HepG2 (cell line): ENCODE data around the gene MRPL54. TPM values are rescaled to one million over a fixed set of nuclear protein-coding genes. Genes with fewer than 3 reads are reported as not detected.
A peak's percentile ranks its signal among the peaks of the same experiment; 100 is the strongest.

ENCODE experiments used
- AGO2 ChIP-seq: fragments of 200-400 bp; formaldehyde crosslinking; optimal IDR thresholded peaks from 2 replicates; pipeline ENCODE3; 2017; ENCODE audit warnings: mild to moderate bottlenecking, low read depth, low read length, moderate library complexity
- BORCS8-MEF2B ChIP-seq: sonication (generic); formaldehyde crosslinking; IDR thresholded peaks from 2 replicates; pipeline ENCODE4 v1.8.0; 2022; ENCODE audit warnings: mild to moderate bottlenecking, missing genetic modification reagents
- CC2D1A ChIP-seq: sonication (generic); formaldehyde crosslinking; IDR thresholded peaks from 2 replicates; pipeline ENCODE4 v1.8.1; 2023; ENCODE audit warnings: mild to moderate bottlenecking, missing genetic modification reagents
- CENPT ChIP-seq: sonication (generic); formaldehyde crosslinking; IDR thresholded peaks from 2 replicates; pipeline ENCODE4 v1.8.0; 2022; ENCODE audit warnings: low read depth, mild to moderate bottlenecking, moderate library complexity, missing genetic modification reagents
- FOXP1 ChIP-seq, 2 experiments: fragments of 450-650 bp in 1 of 2; IDR thresholded peaks; 2 replicates each; pipeline ENCODE4 v1.6.1; 2017 to 2018; ENCODE audit warnings: antibody characterized with exemption in 1 of 2
- GLI4 ChIP-seq: sonication (generic); formaldehyde crosslinking; IDR thresholded peaks from 2 replicates; pipeline ENCODE4 v1.5.1; 2020; ENCODE audit warnings: missing genetic modification reagents, mild to moderate bottlenecking, moderate library complexity, borderline replicate concordance
- MAFG ChIP-seq: sonication (generic); formaldehyde crosslinking; IDR thresholded peaks from 2 replicates; pipeline ENCODE4 v1.5.1; 2020; ENCODE audit warnings: mild to moderate bottlenecking, missing genetic modification reagents
- MYNN ChIP-seq: sonication (generic); formaldehyde crosslinking; IDR thresholded peaks from 2 replicates; pipeline ENCODE4 v1.4.0; 2020; ENCODE audit warnings: mild to moderate bottlenecking, low read depth, missing genetic modification reagents
- RFX3 ChIP-seq: IDR thresholded peaks from 2 replicates; pipeline ENCODE4 v1.6.1; 2016; ENCODE audit warnings: missing biosample characterization, missing genetic modification reagents
- SATB2 ChIP-seq: sonication (generic); formaldehyde crosslinking; IDR thresholded peaks from 2 replicates; pipeline ENCODE4 v1.5.0; 2020; ENCODE audit warnings: missing genetic modification reagents
- SMARCC2 ChIP-seq: fragments of 450-650 bp; IDR thresholded peaks from 2 replicates; pipeline ENCODE4 v1.6.1; 2017; ENCODE audit warnings: antibody characterized with exemption, mild to moderate bottlenecking
- SOX13 ChIP-seq, 3 experiments: fragments of 450-650 bp in 1 of 3; sonication (generic) in 1 of 3; formaldehyde crosslinking in 1 of 3; IDR thresholded peaks in 2 of 3; conservative IDR thresholded peaks in 1 of 3; 2 replicates each; pipeline versions ENCODE4 v1.5.0 to v1.6.1; 2016 to 2020; ENCODE audit warnings: antibody characterized with exemption in 1 of 3, mild to moderate bottlenecking in 1 of 3, missing compliant biosample characterization in 1 of 3, missing genetic modification reagents in 1 of 3, moderate library complexity in 1 of 3
- TCF7 ChIP-seq: sonication (generic); IDR thresholded peaks from 2 replicates; pipeline ENCODE4 v1.6.1; 2016; ENCODE audit warnings: antibody characterized with exemption, low read depth
- ZNF260 ChIP-seq: sonication (generic); formaldehyde crosslinking; IDR thresholded peaks from 2 replicates; pipeline ENCODE4 v1.4.0; 2020; ENCODE audit warnings: missing genetic modification reagents, low read depth, mild to moderate bottlenecking, borderline replicate concordance
- ZNF546 ChIP-seq: sonication (generic); formaldehyde crosslinking; conservative IDR thresholded peaks from 2 replicates; pipeline ENCODE4 v1.8.1; 2023; ENCODE audit warnings: mild to moderate bottlenecking, missing genetic modification reagents
- ZNF607 ChIP-seq: sonication (generic); formaldehyde crosslinking; IDR thresholded peaks from 2 replicates; pipeline ENCODE4 v1.5.1; 2020; ENCODE audit warnings: missing genetic modification reagents, mild to moderate bottlenecking, borderline replicate concordance
- ZNF761 ChIP-seq: sonication (generic); formaldehyde crosslinking; conservative IDR thresholded peaks from 2 replicates; pipeline ENCODE4 v1.4.0; 2020; ENCODE audit warnings: mild to moderate bottlenecking, missing genetic modification reagents
- ZNF878 ChIP-seq: sonication (generic); formaldehyde crosslinking; IDR thresholded peaks from 2 replicates; pipeline ENCODE4 v1.8.1; 2023; ENCODE audit warnings: mild to moderate bottlenecking, missing genetic modification reagents, moderate library complexity
- polyA plus RNA-seq, 8 experiments: library from polyadenylated mRNA; depleted of rRNA in 3 of 8; stranded (reverse) in 7 of 8; unstranded in 1 of 8; fragments of >200 nt; fragmentation: Illumina TruSeq in 4 of 8; extraction: Trizol in 4 of 8; gene quantifications; 2 replicates each; pipeline versions ENCODE4 v1.2.1 to v1.2.3, GENCODE V29; 2011 to 2016; ENCODE audit warnings: low read depth in 4 of 8, missing spikeins in 1 of 8, mixed read lengths in 1 of 8; ENCODE audit not compliant: insufficient read depth in 1 of 8
- total RNA-seq, 5 experiments: library from RNA; depleted of rRNA; stranded (reverse); fragments of >200 nt; fragmentation: Illumina TruSeq; extraction: Trizol; gene quantifications; 2 replicates each; pipeline ENCODE4 v1.2.3, GENCODE V29; 2016; ENCODE audit warnings: low read depth in 1 of 5
- TF ChIP-seq, protein P1 (sequence below): sonication (generic); formaldehyde crosslinking; IDR thresholded peaks from 2 replicates; pipeline ENCODE4 v1.8.0; 2022; ENCODE audit warnings: missing genetic modification reagents, mild to moderate bottlenecking, inconsistent platforms, borderline replicate concordance
- TF ChIP-seq, protein P2 (sequence below): fragments of 450-650 bp; IDR thresholded peaks from 2 replicates; pipeline ENCODE4 v1.6.1; 2016
- TF ChIP-seq, protein P3 (sequence below): sonication (generic); formaldehyde crosslinking; IDR thresholded peaks from 2 replicates; pipeline ENCODE4 v1.4.0; 2020; ENCODE audit warnings: mild to moderate bottlenecking, missing genetic modification reagents, borderline replicate concordance
- TF ChIP-seq, protein P4 (sequence below): sonication (generic); formaldehyde crosslinking; IDR thresholded peaks from 2 replicates; pipeline ENCODE4 v1.5.0; 2020; ENCODE audit warnings: mild to moderate bottlenecking, missing genetic modification reagents

Gene MRPL54
- total and polyA plus RNA-seq, 2 of the 13 experiments (the other 11 are each of a cell fraction or from before 2014, with no cell fraction given): 36.8 to 66.9 TPM

DNA sequence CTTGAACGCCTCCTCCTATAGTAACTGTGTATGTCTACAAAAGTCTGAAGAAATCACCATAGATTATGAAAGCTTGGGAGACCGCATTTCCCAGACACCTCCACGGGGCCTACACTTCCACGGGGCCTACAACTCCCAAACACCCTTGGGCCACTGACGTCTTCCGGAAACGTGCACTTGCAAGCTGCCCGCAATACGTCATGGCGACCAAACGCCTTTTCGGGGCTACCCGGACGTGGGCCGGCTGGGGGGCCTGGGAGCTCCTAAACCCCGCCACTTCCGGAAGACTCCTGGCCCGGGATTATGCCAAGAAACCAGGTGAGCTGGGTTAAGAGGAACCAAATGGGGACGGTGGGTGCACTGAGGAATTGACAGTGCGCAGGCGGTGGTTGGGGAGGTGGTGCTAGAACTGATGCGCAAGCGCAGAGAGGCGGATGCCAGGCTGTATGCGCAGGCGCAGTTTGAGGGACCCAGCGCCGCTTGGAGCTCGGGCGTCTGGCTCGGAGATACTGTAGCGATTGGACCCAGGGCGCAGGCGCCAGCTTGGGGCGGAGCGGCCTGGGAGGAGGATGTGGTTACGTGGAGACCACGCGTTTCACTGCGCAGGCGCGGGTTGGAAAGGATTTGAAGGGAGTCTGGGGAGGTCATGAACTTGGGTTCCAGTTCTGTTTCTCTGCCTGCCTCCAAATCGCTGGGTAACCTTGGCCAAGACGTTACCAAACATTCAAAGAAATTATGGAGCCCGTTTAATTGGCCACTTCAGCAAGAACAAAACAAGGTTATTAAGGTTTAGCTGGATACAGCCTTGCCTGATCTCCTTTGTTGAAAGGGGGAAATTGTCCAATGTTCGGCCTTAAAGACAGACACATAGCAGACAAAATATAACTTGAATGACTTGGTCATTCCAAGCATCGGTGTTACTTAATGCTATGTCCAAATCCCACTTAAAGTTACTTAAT, at the start of gene MRPL54 (continued):
- TF ChIP-seq, protein P1, sequence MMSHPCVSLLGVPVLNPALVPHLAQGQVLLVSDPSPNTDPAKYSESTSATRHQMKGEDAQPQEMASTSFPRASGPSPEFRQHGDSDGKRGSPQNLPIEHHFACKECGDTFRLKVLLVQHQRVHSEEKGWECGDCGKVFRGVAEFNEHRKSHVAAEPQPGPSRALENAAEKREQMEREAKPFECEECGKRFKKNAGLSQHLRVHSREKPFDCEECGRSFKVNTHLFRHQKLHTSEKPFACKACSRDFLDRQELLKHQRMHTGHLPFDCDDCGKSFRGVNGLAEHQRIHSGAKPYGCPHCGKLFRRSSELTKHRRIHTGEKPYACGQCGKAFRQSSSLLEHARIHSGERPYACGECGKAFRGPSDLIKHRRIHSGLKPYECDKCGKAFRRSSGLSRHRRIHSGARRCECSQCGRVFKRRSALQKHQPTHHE (CRISPR knock-in tag): no peak; the same call in 1 of the 2 replicates
- TF ChIP-seq GLI4 (peak; percentile 60; the same call in 1 of the 2 replicates), ZNF878 (CRISPR knock-in tag) (no peak), SMARCC2 (no peak), ZNF607 (CRISPR knock-in tag) (peak; percentile 85), ZNF546 (0 out of 2 replicates have a peak, but pooled peaks have one; percentile 37), MAFG (CRISPR knock-in tag) (no peak), RFX3 (CRISPR knock-in tag) (no peak), AGO2 (peak; percentile 79), ZNF761 (CRISPR knock-in tag) (no peak), SATB2 (no peak), CC2D1A (CRISPR knock-in tag) (no peak), SOX13 (IDR thresholded peaks at IDR 0.05) (no peak), SOX13 (CRISPR knock-in tag; conservative IDR thresholded peaks at IDR 0.05 in 1 of 2, IDR thresholded peaks at IDR 0.05 in 1 of 2) (no peak), FOXP1 (IDR thresholded peaks at IDR 0.05) (no peak), FOXP1 (CRISPR knock-in tag; IDR thresholded peaks at IDR 0.05) (no peak), MYNN (CRISPR knock-in tag) (no peak), ZNF260 (CRISPR knock-in tag) (no peak), TCF7 (no peak), CENPT (CRISPR knock-in tag) (no peak), BORCS8-MEF2B (CRISPR knock-in tag) (peak; percentile 84)
- TF ChIP-seq, protein P2, sequence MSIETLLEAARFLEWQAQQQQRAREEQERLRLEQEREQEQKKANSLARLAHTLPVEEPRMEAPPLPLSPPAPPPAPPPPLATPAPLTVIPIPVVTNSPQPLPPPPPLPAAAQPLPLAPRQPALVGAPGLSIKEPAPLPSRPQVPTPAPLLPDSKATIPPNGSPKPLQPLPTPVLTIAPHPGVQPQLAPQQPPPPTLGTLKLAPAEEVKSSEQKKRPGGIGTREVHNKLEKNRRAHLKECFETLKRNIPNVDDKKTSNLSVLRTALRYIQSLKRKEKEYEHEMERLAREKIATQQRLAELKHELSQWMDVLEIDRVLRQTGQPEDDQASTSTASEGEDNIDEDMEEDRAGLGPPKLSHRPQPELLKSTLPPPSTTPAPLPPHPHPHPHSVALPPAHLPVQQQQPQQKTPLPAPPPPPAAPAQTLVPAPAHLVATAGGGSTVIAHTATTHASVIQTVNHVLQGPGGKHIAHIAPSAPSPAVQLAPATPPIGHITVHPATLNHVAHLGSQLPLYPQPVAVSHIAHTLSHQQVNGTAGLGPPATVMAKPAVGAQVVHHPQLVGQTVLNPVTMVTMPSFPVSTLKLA: peak; percentile 50; the same call in 1 of the 2 replicates
- TF ChIP-seq, protein P3, sequence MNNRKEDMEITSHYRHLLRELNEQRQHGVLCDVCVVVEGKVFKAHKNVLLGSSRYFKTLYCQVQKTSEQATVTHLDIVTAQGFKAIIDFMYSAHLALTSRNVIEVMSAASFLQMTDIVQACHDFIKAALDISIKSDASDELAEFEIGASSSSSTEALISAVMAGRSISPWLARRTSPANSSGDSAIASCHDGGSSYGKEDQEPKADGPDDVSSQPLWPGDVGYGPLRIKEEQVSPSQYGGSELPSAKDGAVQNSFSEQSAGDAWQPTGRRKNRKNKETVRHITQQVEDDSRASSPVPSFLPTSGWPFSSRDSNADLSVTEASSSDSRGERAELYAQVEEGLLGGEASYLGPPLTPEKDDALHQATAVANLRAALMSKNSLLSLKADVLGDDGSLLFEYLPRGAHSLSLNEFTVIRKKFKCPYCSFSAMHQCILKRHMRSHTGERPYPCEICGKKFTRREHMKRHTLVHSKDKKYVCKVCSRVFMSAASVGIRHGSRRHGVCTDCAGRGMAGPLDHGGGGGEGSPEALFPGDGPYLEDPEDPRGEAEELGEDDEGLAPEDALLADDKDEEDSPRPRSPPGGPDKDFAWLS: no peak
- TF ChIP-seq, protein P4, sequence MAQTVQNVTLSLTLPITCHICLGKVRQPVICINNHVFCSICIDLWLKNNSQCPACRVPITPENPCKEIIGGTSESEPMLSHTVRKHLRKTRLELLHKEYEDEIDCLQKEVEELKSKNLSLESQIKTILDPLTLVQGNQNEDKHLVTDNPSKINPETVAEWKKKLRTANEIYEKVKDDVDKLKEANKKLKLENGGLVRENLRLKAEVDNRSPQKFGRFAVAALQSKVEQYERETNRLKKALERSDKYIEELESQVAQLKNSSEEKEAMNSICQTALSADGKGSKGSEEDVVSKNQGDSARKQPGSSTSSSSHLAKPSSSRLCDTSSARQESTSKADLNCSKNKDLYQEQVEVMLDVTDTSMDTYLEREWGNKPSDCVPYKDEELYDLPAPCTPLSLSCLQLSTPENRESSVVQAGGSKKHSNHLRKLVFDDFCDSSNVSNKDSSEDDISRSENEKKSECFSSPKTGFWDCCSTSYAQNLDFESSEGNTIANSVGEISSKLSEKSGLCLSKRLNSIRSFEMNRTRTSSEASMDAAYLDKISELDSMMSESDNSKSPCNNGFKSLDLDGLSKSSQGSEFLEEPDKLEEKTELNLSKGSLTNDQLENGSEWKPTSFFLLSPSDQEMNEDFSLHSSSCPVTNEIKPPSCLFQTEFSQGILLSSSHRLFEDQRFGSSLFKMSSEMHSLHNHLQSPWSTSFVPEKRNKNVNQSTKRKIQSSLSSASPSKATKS: no peak
